Measurements from ENCODE around the gene ARMC12. TPM values are rescaled to one million over a fixed set of nuclear protein-coding genes. Genes with fewer than 3 reads are reported as not detected.
"Not testable (repeated sequence)": the region's sequence is repeated elsewhere in the genome, so short reads cannot be mapped to it uniquely, and the experiment has no call there.

Gene ARMC12
- total and polyA plus RNA-seq, 8 donors, result 0.45 to 1.7 (median 0.84) TPM

DNA sequence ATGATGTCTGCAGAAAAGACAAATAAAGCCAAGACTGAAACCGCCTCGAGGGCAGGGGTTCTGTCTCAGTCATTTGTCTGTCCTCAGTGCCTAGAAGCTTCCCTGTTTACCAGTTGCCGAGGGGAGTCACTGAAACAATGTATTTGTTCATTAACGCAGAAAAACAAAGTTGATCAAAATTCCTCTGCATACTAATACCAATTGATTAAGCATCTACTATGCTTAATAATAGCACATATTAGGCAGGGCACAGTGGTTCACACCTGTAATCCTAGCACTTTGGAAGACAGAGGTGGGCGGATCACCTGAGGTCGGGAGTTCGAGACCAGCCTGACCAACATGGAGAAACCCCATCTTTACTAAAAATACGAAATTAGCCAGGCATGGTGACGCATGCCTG, 46.3 kb upstream of the ARMC12 start:
- intact Hi-C loops (cut with DNase I), result no loop called here
- H3K27ac ChIP-seq, result peak overlapping the region in 1 of 2 donors; percentile 88
- no peak for ATAC-seq

DNA sequence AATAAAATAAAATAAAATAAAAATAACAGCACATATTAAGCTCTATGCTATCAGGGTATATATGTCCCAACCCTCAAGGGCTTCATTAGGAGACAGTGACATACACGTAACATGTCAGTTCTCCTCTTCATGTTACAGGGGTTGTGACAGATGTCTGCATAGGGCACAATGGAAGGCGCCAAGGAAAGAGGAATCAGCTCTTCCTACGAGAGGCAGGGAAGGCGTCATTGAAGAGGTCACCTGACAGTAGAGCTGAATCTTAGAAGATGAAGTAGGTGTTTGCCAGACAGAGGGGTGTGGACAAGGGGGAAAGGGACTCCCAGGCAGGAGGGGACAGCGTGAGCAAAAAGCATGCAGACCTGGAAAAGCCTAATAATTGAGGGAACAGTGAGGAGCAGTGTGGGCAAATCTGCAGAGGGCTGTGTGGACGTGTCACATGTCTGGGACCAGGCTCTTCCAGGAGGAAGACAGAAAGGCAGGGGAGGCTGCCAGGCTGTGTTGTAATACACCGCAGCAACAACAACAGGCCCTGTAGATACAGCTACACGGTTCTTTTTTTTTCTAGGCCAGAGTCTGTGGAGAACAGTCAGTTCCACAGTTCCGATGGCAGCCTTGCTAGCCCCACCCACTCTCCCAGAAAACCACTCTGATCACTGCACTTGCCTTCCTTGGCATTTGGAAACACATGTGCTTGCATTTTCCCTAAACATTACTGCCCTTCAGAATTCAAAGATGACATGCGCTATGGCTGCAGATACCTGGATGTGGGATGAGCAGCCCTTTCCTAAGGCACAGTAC, 45.6 kb upstream of the ARMC12 start:
- peak; percentile 47 for ATAC-seq
- intact Hi-C loops (cut with DNase I), result no loop called here
- peak; percentile 49 to 86 (median 82) for DNase-seq
- H3K36me3 ChIP-seq, result no peaks in the 10 kb centered on the region
- H3K4me1 ChIP-seq, result peaks cover 19 to 54% of the 10 kb centered on the region in 2 donors
- peak overlapping the region; percentile 71 to 88 for H3K27ac ChIP-seq
- no peak overlapping the region for H3K4me3 ChIP-seq
- H3K27me3 ChIP-seq, result no peaks in the 10 kb centered on the region
- TF ChIP-seq, protein P1, sequence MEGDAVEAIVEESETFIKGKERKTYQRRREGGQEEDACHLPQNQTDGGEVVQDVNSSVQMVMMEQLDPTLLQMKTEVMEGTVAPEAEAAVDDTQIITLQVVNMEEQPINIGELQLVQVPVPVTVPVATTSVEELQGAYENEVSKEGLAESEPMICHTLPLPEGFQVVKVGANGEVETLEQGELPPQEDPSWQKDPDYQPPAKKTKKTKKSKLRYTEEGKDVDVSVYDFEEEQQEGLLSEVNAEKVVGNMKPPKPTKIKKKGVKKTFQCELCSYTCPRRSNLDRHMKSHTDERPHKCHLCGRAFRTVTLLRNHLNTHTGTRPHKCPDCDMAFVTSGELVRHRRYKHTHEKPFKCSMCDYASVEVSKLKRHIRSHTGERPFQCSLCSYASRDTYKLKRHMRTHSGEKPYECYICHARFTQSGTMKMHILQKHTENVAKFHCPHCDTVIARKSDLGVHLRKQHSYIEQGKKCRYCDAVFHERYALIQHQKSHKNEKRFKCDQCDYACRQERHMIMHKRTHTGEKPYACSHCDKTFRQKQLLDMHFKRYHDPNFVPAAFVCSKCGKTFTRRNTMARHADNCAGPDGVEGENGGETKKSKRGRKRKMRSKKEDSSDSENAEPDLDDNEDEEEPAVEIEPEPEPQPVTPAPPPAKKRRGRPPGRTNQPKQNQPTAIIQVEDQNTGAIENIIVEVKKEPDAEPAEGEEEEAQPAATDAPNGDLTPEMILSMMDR (IDR thresholded peaks at IDR 0.05), result no peak
- peaks cover 0 to 7% of the 10 kb centered on the region in 2 donors for H3K9me3 ChIP-seq

More for the DNA sequence above, 46.3 kb upstream of the ARMC12 start:
- TF ChIP-seq, protein P1 (IDR thresholded peaks at IDR 0.05), result no peak
- Histone ChIP-seq H3K27me3 (no peaks in the 10 kb centered on the region), H3K9me3 (peaks cover 0 to 7% of the 10 kb centered on the region in 2 donors), H3K4me1 (peaks cover 19 to 61% of the 10 kb centered on the region in 2 donors), H3K36me3 (no peaks in the 10 kb centered on the region), H3K4me3 (no peak overlapping the region)
- DNase-seq, result no peak

DNA sequence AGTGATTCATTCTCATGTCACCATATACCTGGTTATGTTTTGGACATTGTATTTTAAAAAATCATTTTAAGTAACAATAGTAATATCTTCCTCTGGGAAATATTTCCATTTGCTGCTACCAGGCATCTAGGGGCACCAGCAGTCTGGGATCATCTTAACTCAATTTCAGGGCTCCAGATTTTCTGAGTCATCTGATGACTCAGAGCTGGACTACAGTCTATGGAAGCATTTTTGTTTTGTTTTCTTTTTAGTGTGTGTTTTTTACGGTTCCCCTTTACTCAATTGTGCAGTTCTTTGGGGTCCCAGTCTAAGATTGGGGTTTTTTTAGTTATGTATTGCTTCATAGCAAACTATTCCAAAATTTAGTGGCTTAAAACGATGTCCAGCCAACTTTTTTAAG, 42.4 kb upstream of the ARMC12 start:
- Histone ChIP-seq H3K27me3 (no peaks in the 10 kb centered on the region), H3K27ac (no peak overlapping the region), H3K4me3 (no peak overlapping the region), H3K36me3 (no peaks in the 10 kb centered on the region), H3K9me3 (peaks cover 0 to 7% of the 10 kb centered on the region in 2 donors), H3K4me1 (peaks cover 14 to 43% of the 10 kb centered on the region in 2 donors)
- no peak for DNase-seq
- ATAC-seq, result no peak
- TF ChIP-seq, protein P1 (IDR thresholded peaks at IDR 0.05), result no peak
- intact Hi-C loops (cut with DNase I), result no loop called here

GRCh38 chr6:35698430-35698829, 38.4 kb upstream of the ARMC12 start:
- H3K36me3 ChIP-seq; H3K27me3 ChIP-seq; DNase-seq; intact Hi-C loops (cut with DNase I); H3K4me1 ChIP-seq; H3K9me3 ChIP-seq; ATAC-seq; H3K4me3 ChIP-seq; H3K27ac ChIP-seq: not testable (repeated sequence)

DNA sequence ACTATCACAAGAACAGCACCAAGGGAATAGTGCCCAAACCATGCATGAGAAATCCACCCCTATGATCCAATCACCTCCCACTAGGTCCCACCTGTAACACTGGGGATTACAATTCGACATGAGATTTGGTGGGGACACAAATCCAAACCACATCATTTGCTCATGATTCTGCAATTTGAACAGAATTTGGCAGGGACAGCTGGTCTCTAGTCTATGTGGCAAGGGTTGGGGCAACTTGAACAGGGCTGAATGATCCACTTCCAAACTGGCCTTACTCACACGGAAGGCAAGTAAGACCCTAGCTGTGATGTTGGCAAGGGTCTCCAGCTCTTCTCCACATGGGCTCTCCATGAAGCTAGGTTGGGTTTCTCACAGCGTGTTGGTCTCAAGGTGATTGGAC, 38.0 kb upstream of the ARMC12 start:
- peaks cover 0 to 3% of the 10 kb centered on the region in 2 donors for H3K4me1 ChIP-seq
- ATAC-seq (no peak), DNase-seq (no peak)
- peaks cover 0 to 11% of the 10 kb centered on the region in 2 donors for H3K9me3 ChIP-seq
- TF ChIP-seq, protein P1 (IDR thresholded peaks at IDR 0.05), result no peak
- H3K27me3 ChIP-seq, result no peaks in the 10 kb centered on the region
- H3K4me3 ChIP-seq, result no peak overlapping the region
- intact Hi-C loops (cut with DNase I), result no loop called here
- H3K27ac ChIP-seq, result no peak overlapping the region
- no peaks in the 10 kb centered on the region for H3K36me3 ChIP-seq

Measured in left lung (tissue), 10 donors.